Ascending aorta (tissue), 2 donors: Measurements from ENCODE around the gene CLEC3B. TPM values are rescaled to one million over a fixed set of nuclear protein-coding genes. Genes with fewer than 3 reads are reported as not detected.

ENCODE experiments used
- DNase-seq, 2 donors: peaks; one replicate each; pipeline ENCODE4 v3.0.0-alpha.2; 2019; ENCODE audit warnings: low spot score in 2 of 2
- H3K27ac ChIP-seq, 2 donors: fragments of 200-600 bp; sonication (generic); one replicate each; pipeline ENCODE4 v1.5.1; 2016 to 2017; ENCODE audit warnings: mild to moderate bottlenecking in 1 of 2
- H3K27me3 ChIP-seq: fragments of 200-600 bp; sonication (generic); one replicate; pipeline ENCODE4 v1.5.1; 2017
- H3K36me3 ChIP-seq, 2 donors: fragments of 200-600 bp; sonication (generic); one replicate each; pipeline ENCODE4 v1.5.1; 2016
- H3K4me1 ChIP-seq, 2 donors: fragments of 200-600 bp; sonication (generic); one replicate each; pipeline ENCODE4 v1.5.1; 2016 to 2017; ENCODE audit warnings: mild to moderate bottlenecking in 1 of 2
- H3K4me3 ChIP-seq, 2 donors: fragments of 200-600 bp; sonication (generic); one replicate each; pipeline ENCODE4 v1.5.1; 2016 to 2017; ENCODE audit warnings: mild to moderate bottlenecking in 1 of 2
- H3K9me3 ChIP-seq, 2 donors: fragments of 200-600 bp; sonication (generic); one replicate each; pipeline ENCODE4 v1.5.1; 2016
- CTCF ChIP-seq, 3 experiments: fragments of 200-600 bp in 2 of 3; fragments of 450-650 bp in 1 of 3; sonication (generic) in 2 of 3; IDR thresholded peaks; one replicate each; pipeline ENCODE4 v1.5.1; 2016 to 2019; ENCODE audit warnings: antibody characterized with exemption in 3 of 3, mild to moderate bottlenecking in 1 of 3, moderate library complexity in 1 of 3
- intact Hi-C: fragments of 100-400 bp; cut with DNase I; formaldehyde crosslinking; loops from one replicate; pipeline ENCODE4 v1.15.1; 2023
- total RNA-seq: library from RNA; depleted of rRNA; stranded (reverse); fragments of >200 nt; gene quantifications from one replicate; pipeline ENCODE4 v1.1.0, GENCODE V29; 2016

CLEC3B gene
- total RNA-seq, 1 donor from 2014 or later: 130 TPM

DNA sequence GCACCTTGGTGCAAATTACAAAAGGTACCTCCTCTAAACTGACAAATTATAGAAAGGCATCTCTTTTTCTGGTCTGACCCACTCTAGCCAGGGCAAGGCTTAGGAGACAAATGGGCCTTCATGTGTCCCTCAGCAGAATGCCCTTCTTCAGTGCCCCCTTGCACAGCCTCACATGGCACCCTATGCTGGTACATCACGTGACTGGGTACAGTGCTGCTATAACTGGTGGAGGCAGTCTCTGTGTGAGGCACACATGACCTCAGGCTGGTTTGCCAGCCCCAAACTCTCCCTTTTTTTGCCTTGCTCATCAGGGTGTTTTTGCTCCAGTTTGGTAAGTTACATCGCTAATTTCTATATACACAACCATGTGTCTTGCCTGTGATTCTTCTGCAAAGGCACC is 3.1 kb downstream of the CLEC3B start:
- peaks cover 14 to 28% of the 10 kb centered on the region in 2 donors for H3K4me1 ChIP-seq
- H3K9me3 ChIP-seq: no peaks in the 10 kb centered on the region
- intact Hi-C loops: no loop called here

DNA sequence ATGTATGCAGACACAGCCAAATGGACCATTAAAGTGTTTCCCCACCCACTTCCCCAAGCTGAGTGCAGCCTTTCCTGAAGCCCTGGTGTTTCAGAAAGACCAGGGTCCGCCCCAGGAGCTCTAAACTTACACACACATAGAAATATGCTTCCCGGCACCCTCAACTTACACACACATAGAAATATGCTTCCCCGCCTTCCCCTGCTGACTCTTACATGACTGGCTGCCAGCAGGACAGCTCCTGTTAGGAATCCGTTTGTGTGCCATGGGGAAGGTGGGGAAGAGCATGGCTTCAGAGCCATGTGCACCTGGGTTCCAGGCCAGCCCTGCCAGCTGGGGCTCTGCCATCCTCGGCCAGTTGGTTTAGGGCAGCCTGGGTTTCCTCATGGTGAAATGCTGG is 3.6 kb downstream of the CLEC3B start:
- peak in 1 of 2 donors; percentile 70 for DNase-seq
- intact Hi-C loops: no loop called here
- H3K4me1 ChIP-seq: peaks cover 14 to 26% of the 10 kb centered on the region in 2 donors

More for the DNA sequence above, 3.1 kb downstream of the CLEC3B start:
- H3K27me3 ChIP-seq: no peaks in the 10 kb centered on the region
- H3K4me3 ChIP-seq: no peak overlapping the region
- no peak for TF ChIP-seq CTCF (IDR thresholded peaks at IDR 0.05)
- no peak for DNase-seq
- no peaks in the 10 kb centered on the region for H3K36me3 ChIP-seq
- peak overlapping the region; percentile 56 to 71 for H3K27ac ChIP-seq

GRCh38 chr3:45031531-45031930 is 5.4 kb downstream of the CLEC3B start:
- Histone ChIP-seq H3K36me3 (no peaks in the 10 kb centered on the region), H3K27me3 (no peaks in the 10 kb centered on the region), H3K4me3 (no peak overlapping the region), H3K9me3 (no peaks in the 10 kb centered on the region), H3K4me1 (peaks cover 8 to 22% of the 10 kb centered on the region in 2 donors), H3K27ac (no peak overlapping the region)
- no peak for DNase-seq
- no peak for TF ChIP-seq CTCF (IDR thresholded peaks at IDR 0.05)
- intact Hi-C loops: no loop called here

More for the DNA sequence above, 3.6 kb downstream of the CLEC3B start:
- Histone ChIP-seq H3K36me3 (no peaks in the 10 kb centered on the region), H3K4me3 (no peak overlapping the region), H3K27ac (peak overlapping the region in 1 of 2 donors; percentile 56), H3K9me3 (no peaks in the 10 kb centered on the region), H3K27me3 (no peaks in the 10 kb centered on the region)
- no peak for TF ChIP-seq CTCF (IDR thresholded peaks at IDR 0.05)

DNA sequence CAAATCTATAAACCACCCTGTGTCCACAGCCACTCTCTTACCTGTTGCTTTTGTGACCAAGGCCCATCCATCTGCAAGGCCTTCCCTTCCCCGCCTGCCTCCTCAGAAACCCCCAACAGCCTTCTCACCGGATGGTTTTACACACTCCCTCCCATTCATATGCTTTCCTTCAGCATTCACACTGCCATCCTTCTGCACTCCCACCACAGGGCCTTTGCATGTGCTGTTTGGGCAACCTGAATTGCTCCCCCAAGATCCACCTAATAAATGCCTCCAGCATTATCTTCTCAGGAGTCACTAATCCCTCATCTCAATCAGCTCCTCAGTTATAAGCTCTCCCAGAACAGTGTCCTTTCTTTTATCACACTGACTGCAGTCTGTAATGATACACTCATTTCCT is 6.0 kb downstream of the CLEC3B start:
- H3K27me3 ChIP-seq: no peaks in the 10 kb centered on the region
- TF ChIP-seq CTCF (IDR thresholded peaks at IDR 0.05): no peak
- intact Hi-C loops: no loop called here
- H3K9me3 ChIP-seq: no peaks in the 10 kb centered on the region
- DNase-seq: no peak
- H3K4me3 ChIP-seq: no peak overlapping the region
- no peak overlapping the region for H3K27ac ChIP-seq
- no peaks in the 10 kb centered on the region for H3K36me3 ChIP-seq
- peaks cover 6 to 18% of the 10 kb centered on the region in 2 donors for H3K4me1 ChIP-seq

DNA sequence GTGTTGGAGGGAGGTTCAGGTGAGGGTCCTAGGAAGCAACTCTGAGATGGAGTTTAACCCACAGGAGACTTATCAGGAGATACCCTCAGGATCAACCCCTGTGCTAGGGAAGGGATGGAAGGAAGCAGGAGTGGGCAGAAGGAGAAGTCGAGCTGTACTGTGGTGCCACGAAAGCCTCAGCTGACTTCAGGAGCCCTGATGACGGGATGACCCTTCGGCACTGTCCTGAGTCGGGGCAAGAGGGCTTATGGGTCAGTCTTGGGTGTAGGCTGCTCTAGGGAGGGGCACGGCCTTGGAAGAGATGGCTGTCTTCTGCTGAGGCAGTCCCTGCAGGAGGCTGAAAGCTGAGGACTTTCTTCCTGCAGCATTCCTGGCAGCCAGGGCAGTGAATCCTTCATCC is 7.7 kb downstream of the CLEC3B start:
- peak overlapping the region; percentile 43 to 45 for H3K27ac ChIP-seq
- intact Hi-C loops: no loop called here
- DNase-seq: no peak
- H3K36me3 ChIP-seq: no peaks in the 10 kb centered on the region
- TF ChIP-seq CTCF (IDR thresholded peaks at IDR 0.05): no peak
- H3K27me3 ChIP-seq: no peaks in the 10 kb centered on the region
- H3K9me3 ChIP-seq: no peaks in the 10 kb centered on the region
- no peak overlapping the region for H3K4me3 ChIP-seq
- H3K4me1 ChIP-seq: peaks cover 6 to 17% of the 10 kb centered on the region in 2 donors
